Measurements from ENCODE around the gene RAI14. TPM values are rescaled to one million over a fixed set of nuclear protein-coding genes. Genes with fewer than 3 reads are reported as not detected.
A peak's percentile ranks its signal among the peaks of the same experiment; 100 is the strongest.

RAI14 gene
- 1 to 10 TPM; 7.9 to 9.0 TPM for total RNA-seq

- Mint-ChIP-seq H3K27ac (peak within 1 kb of the TSS; percentile 34), H3K27me3 (peaks cover 70% of the 10 kb centered on the region), H3K9me3 (no peaks in the 10 kb centered on the region), H3K4me1 (peaks cover 15% of the 10 kb centered on the region), H3K36me3 (no peaks in the 10 kb centered on the region), H3K4me3 (peak within 1 kb of the TSS; percentile 81)
- DNase-seq: peak; percentile 32
Observed at GRCh38 chr5:34656001-34656699, at the start of gene RAI14. RAI14 (plus strand) TSS chr5:34656328; CDS start chr5:34686920, 30,592 bp downstream.

GRCh38 chr5:34608368-34608767, 47.8 kb upstream of the RAI14 start:
- Mint-ChIP-seq H3K27ac (no peak overlapping the region), H3K36me3 (no peaks in the 10 kb centered on the region), H3K4me1 (no peaks in the 10 kb centered on the region), H3K9me3 (no peaks in the 10 kb centered on the region), H3K27me3 (peaks cover 7% of the 10 kb centered on the region), H3K4me3 (no peak overlapping the region)
- DNase-seq: no peak

GRCh38 chr5:34608859-34609648, 47.1 kb upstream of the RAI14 start:
- Mint-ChIP-seq H3K9me3 (no peaks in the 10 kb centered on the region), H3K27me3 (peaks cover 7% of the 10 kb centered on the region), H3K4me1 (no peaks in the 10 kb centered on the region), H3K27ac (no peak overlapping the region), H3K4me3 (no peak overlapping the region), H3K36me3 (no peaks in the 10 kb centered on the region)
- no peak for DNase-seq

- DNase-seq: no peak
- Mint-ChIP-seq H3K9me3 (no peaks in the 10 kb centered on the region), H3K27me3 (peaks cover 7% of the 10 kb centered on the region), H3K4me3 (no peak overlapping the region), H3K27ac (no peak overlapping the region), H3K4me1 (no peaks in the 10 kb centered on the region), H3K36me3 (no peaks in the 10 kb centered on the region)
Observed at GRCh38 chr5:34609951-34610441, 46.1 kb upstream of the RAI14 start.

- no peak for DNase-seq
Observed at GRCh38 chr5:34610546-34610945, 45.6 kb upstream of the RAI14 start.

GRCh38 chr5:34611464-34612415, 44.4 kb upstream of the RAI14 start:
- H3K9me3 Mint-ChIP-seq: no peaks in the 10 kb centered on the region
- DNase-seq: no peak
- H3K36me3 Mint-ChIP-seq: no peaks in the 10 kb centered on the region
- H3K27me3 Mint-ChIP-seq: peaks cover 13% of the 10 kb centered on the region
- H3K4me1 Mint-ChIP-seq: no peaks in the 10 kb centered on the region
- H3K27ac Mint-ChIP-seq: no peak overlapping the region
- no peak overlapping the region for H3K4me3 Mint-ChIP-seq

More at GRCh38 chr5:34610546-34610945, 45.6 kb upstream of the RAI14 start:
- no peaks in the 10 kb centered on the region for H3K9me3 Mint-ChIP-seq
- H3K36me3 Mint-ChIP-seq: no peaks in the 10 kb centered on the region
- no peak overlapping the region for H3K4me3 Mint-ChIP-seq
- no peaks in the 10 kb centered on the region for H3K4me1 Mint-ChIP-seq
- H3K27ac Mint-ChIP-seq: no peak overlapping the region
- H3K27me3 Mint-ChIP-seq: peaks cover 9% of the 10 kb centered on the region

- H3K4me3 Mint-ChIP-seq: no peak overlapping the region
- H3K9me3 Mint-ChIP-seq: no peaks in the 10 kb centered on the region
- H3K27ac Mint-ChIP-seq: no peak overlapping the region
- peaks cover 17% of the 10 kb centered on the region for H3K27me3 Mint-ChIP-seq
- H3K4me1 Mint-ChIP-seq: peaks cover 14% of the 10 kb centered on the region
- DNase-seq: no peak
- no peaks in the 10 kb centered on the region for H3K36me3 Mint-ChIP-seq
Observed at GRCh38 chr5:34616651-34617050, 39.5 kb upstream of the RAI14 start.

- H3K4me3 Mint-ChIP-seq: no peak overlapping the region
- peaks cover 24% of the 10 kb centered on the region for H3K4me1 Mint-ChIP-seq
- H3K9me3 Mint-ChIP-seq: no peaks in the 10 kb centered on the region
- no peak for DNase-seq
- H3K36me3 Mint-ChIP-seq: no peaks in the 10 kb centered on the region
- H3K27me3 Mint-ChIP-seq: peaks cover 20% of the 10 kb centered on the region
- peak overlapping the region; percentile 10 for H3K27ac Mint-ChIP-seq
Observed at GRCh38 chr5:34618371-34619065, 37.6 kb upstream of the RAI14 start.

- DNase-seq: no peak
- peaks cover 26% of the 10 kb centered on the region for H3K27me3 Mint-ChIP-seq
- no peaks in the 10 kb centered on the region for H3K9me3 Mint-ChIP-seq
- peaks cover 24% of the 10 kb centered on the region for H3K4me1 Mint-ChIP-seq
- no peak overlapping the region for H3K4me3 Mint-ChIP-seq
- no peak overlapping the region for H3K27ac Mint-ChIP-seq
- no peaks in the 10 kb centered on the region for H3K36me3 Mint-ChIP-seq
Observed at GRCh38 chr5:34620185-34620584, 35.9 kb upstream of the RAI14 start.

- H3K9me3 Mint-ChIP-seq: no peaks in the 10 kb centered on the region
- H3K27ac Mint-ChIP-seq: peak overlapping the region; percentile 77
- H3K4me3 Mint-ChIP-seq: no peak overlapping the region
Observed at GRCh38 chr5:34621277-34622097, 34.6 kb upstream of the RAI14 start.

GRCh38 chr5:34622098-34622400, 34.1 kb upstream of the RAI14 start:
- H3K27ac Mint-ChIP-seq: peak overlapping the region; percentile 77
- no peak overlapping the region for H3K4me3 Mint-ChIP-seq
- no peaks in the 10 kb centered on the region for H3K36me3 Mint-ChIP-seq
- peaks cover 20% of the 10 kb centered on the region for H3K27me3 Mint-ChIP-seq
- DNase-seq: no peak
- H3K4me1 Mint-ChIP-seq: peaks cover 24% of the 10 kb centered on the region
- no peaks in the 10 kb centered on the region for H3K9me3 Mint-ChIP-seq

More at GRCh38 chr5:34621277-34622097, 34.6 kb upstream of the RAI14 start:
- Mint-ChIP-seq H3K4me1 (peaks cover 24% of the 10 kb centered on the region), H3K27me3 (peaks cover 20% of the 10 kb centered on the region), H3K36me3 (no peaks in the 10 kb centered on the region)
- peak; percentile 5 for DNase-seq

GRCh38 chr5:34624691-34625090, 31.4 kb upstream of the RAI14 start:
- no peaks in the 10 kb centered on the region for H3K36me3 Mint-ChIP-seq
- no peak overlapping the region for H3K4me3 Mint-ChIP-seq
- DNase-seq: no peak
- H3K4me1 Mint-ChIP-seq: peaks cover 13% of the 10 kb centered on the region
- H3K9me3 Mint-ChIP-seq: no peaks in the 10 kb centered on the region
- peaks cover 15% of the 10 kb centered on the region for H3K27me3 Mint-ChIP-seq
- H3K27ac Mint-ChIP-seq: no peak overlapping the region

GRCh38 chr5:34625246-34625645, 30.9 kb upstream of the RAI14 start:
- Mint-ChIP-seq H3K4me3 (no peak overlapping the region), H3K9me3 (no peaks in the 10 kb centered on the region), H3K27me3 (peaks cover 19% of the 10 kb centered on the region), H3K4me1 (peaks cover 13% of the 10 kb centered on the region), H3K36me3 (no peaks in the 10 kb centered on the region), H3K27ac (no peak overlapping the region)
- no peak for DNase-seq

GRCh38 chr5:34626036-34626435, 30.1 kb upstream of the RAI14 start:
- Mint-ChIP-seq H3K27me3 (peaks cover 23% of the 10 kb centered on the region), H3K36me3 (no peaks in the 10 kb centered on the region), H3K9me3 (no peaks in the 10 kb centered on the region), H3K4me3 (no peak overlapping the region), H3K27ac (no peak overlapping the region), H3K4me1 (peaks cover 13% of the 10 kb centered on the region)
- no peak for DNase-seq

Measured in activated naive CD8-positive, alpha-beta T cell treated with anti-CD3 and anti-CD28 coated beads for 36 hours (primary cell).